Psoas muscle (tissue), 8 donors: ENCODE data around the gene OR6P1. TPM values are rescaled to one million over a fixed set of nuclear protein-coding genes. Genes with fewer than 3 reads are reported as not detected.

ENCODE experiments used
- ATAC-seq, 4 donors: fragments of 200-7000 bp; cut with Tn5 transposase; one replicate each; pipeline ENCODE4 v1.9.1; 2020; ENCODE audit warnings: moderate library complexity in 3 of 4, mild to moderate bottlenecking in 2 of 4
- DNase-seq, 2 donors: peaks; one replicate each; pipeline ENCODE4 v3.0.0-alpha.2; 2020
- H3K27ac ChIP-seq: fragments of 200-600 bp; one replicate; pipeline ENCODE4 v1.8.0; 2022
- H3K27me3 ChIP-seq, 3 donors: fragments of 200-600 bp in 1 of 3; one replicate each; pipeline versions ENCODE4 v1.6.1 to v1.8.0; 2013 to 2022; ENCODE audit warnings: low read length in 2 of 3, mild to moderate bottlenecking in 2 of 3, moderate library complexity in 1 of 3; ENCODE audit not compliant: insufficient read depth in 3 of 3
- H3K36me3 ChIP-seq, 2 donors: fragments of 200-600 bp in 1 of 2; one replicate each; pipeline versions ENCODE4 v1.6.1 to v1.8.0; 2013 to 2022; ENCODE audit warnings: low read depth in 1 of 2, mild to moderate bottlenecking in 1 of 2, moderate library complexity in 1 of 2; ENCODE audit not compliant: insufficient read depth in 1 of 2
- H3K4me1 ChIP-seq: fragments of 200-600 bp; one replicate; pipeline ENCODE4 v1.8.0; 2022
- H3K4me3 ChIP-seq: fragments of 200-600 bp; one replicate; pipeline ENCODE4 v1.8.0; 2022; ENCODE audit warnings: mild to moderate bottlenecking
- H3K9me3 ChIP-seq: fragments of 200-600 bp; one replicate; pipeline ENCODE4 v1.8.0; 2022
- CTCF ChIP-seq: fragments of 200-600 bp; IDR thresholded peaks from one replicate; pipeline ENCODE4 v1.8.0; 2022; ENCODE audit warnings: antibody characterized with exemption
- WGBS, 3 donors: extraction: QIAGEN DNeasy Blood & Tissue Kit; methylation state at CpG; one replicate each; pipeline versions ENCODE4 v1.1.6 to v1.1.7; 2013; 5-methylcytosine and 5-hydroxymethylcytosine counted together
- intact Hi-C, 2 donors: fragments of 100-400 bp; cut with DNase I; formaldehyde crosslinking; loops; one replicate each; pipeline versions ENCODE4 v1.11.0 to v1.14.2; 2022
- polyA plus RNA-seq, 3 donors: library from polyadenylated mRNA; stranded (reverse); fragments of 200-250 nt; gene quantifications; one replicate each; pipeline ENCODE4 v1.2.3, GENCODE V29; 2013
- total RNA-seq, 4 donors: library from RNA; stranded (reverse); fragmentation: NEBNext Ultra II Directional in 2 of 4; extraction: Animal tissue kit (Norgen Biotek cat#: 25700) in 2 of 4; gene quantifications; one replicate each; pipeline versions ENCODE4 v1.2.1 to v1.2.4, GENCODE V29; 2021 to 2023
- donor health status: healthy with polysubstance abuse.
- donor health status: DM: no; HTN: no; CAD: no; lungs with moderate emphysema.
- donor health status: Bipolar disorder and iron deficiency.
- donor health status: healthy.
- donor health status: DM: yes; HTN: yes; CAD: no.
- donor health status: DM: no; HTN: no; CAD: no.
- donor health status: DM: no; HTN: no; CAD: no.
- donor health status: DM: yes; HTN: yes; CAD: no.

The OR6P1 gene
- total and polyA plus RNA-seq, 7 donors = not detected

DNA sequence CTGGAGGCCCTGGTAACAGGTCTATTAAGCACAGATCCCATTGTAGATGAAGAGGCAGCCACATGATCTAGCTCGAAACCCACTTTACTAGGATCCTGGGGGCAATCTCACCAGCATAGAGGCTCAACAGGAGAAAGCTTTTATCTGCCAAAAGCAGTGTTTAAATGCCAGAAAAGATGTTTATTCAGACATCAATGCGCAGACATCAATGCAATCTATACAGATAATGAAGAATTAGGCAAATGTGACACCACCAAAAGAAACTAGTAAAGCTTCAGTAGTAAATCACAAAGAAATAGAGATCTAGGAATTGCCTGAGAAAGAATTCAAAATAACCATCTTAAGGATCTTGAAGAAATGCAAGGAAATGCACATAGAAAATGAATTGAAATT, 48.7 kb downstream of the OR6P1 start:
- no peak for TF ChIP-seq CTCF
- no peaks in the 10 kb centered on the region for H3K27me3 ChIP-seq
- DNase-seq (no peak), ATAC-seq (no peak)
- intact Hi-C loops = no loop called here
- 63 to 82% (median 67%) methylated on average over 2 of the region's 2 CpGs for WGBS, 3 donors
- no peak overlapping the region for H3K4me3 ChIP-seq
- H3K36me3 ChIP-seq = no peaks in the 10 kb centered on the region
- H3K9me3 ChIP-seq = no peaks in the 10 kb centered on the region
- no peaks in the 10 kb centered on the region for H3K4me1 ChIP-seq
- H3K27ac ChIP-seq = no peak overlapping the region

GRCh38 chr1:158520955-158521665, 49.3 kb downstream of the OR6P1 start:
- H3K4me1 ChIP-seq = no peaks in the 10 kb centered on the region
- no peaks in the 10 kb centered on the region for H3K36me3 ChIP-seq
- no peaks in the 10 kb centered on the region for H3K27me3 ChIP-seq
- no peak overlapping the region for H3K4me3 ChIP-seq
- ATAC-seq (no peak), DNase-seq (no peak)
- intact Hi-C loops = no loop called here
- TF ChIP-seq CTCF = no peak
- no peak overlapping the region for H3K27ac ChIP-seq
- WGBS, 3 donors = 73 to 83% (median 77%) methylated on average over 3 of the region's 3 CpGs
- no peaks in the 10 kb centered on the region for H3K9me3 ChIP-seq

GRCh38 chr1:158520021-158520420, 50.4 kb downstream of the OR6P1 start:
- intact Hi-C loops = no loop called here
- DNase-seq (no peak), ATAC-seq (no peak)
- no peak for TF ChIP-seq CTCF
- H3K27me3 ChIP-seq = no peaks in the 10 kb centered on the region
- no peak overlapping the region for H3K27ac ChIP-seq
- 32 to 54% (median 52%) methylated on average over 1 of the region's 1 CpG for WGBS, 3 donors
- H3K4me1 ChIP-seq = no peaks in the 10 kb centered on the region
- H3K9me3 ChIP-seq = no peaks in the 10 kb centered on the region
- H3K4me3 ChIP-seq = no peak overlapping the region
- H3K36me3 ChIP-seq = no peaks in the 10 kb centered on the region

GRCh38 chr1:158516966-158517365, 53.4 kb downstream of the OR6P1 start:
- no peaks in the 10 kb centered on the region for H3K36me3 ChIP-seq
- H3K27me3 ChIP-seq = no peaks in the 10 kb centered on the region
- ATAC-seq = no peak
- no peak overlapping the region for H3K27ac ChIP-seq
- H3K9me3 ChIP-seq = no peaks in the 10 kb centered on the region
- no peaks in the 10 kb centered on the region for H3K4me1 ChIP-seq
- no peak for DNase-seq
- no peak for TF ChIP-seq CTCF
- no peak overlapping the region for H3K4me3 ChIP-seq
- intact Hi-C loops = no loop called here

Other genes with a start within 250 kb of the OR6P1 start
- gene CD1B, start 239.0 kb downstream of the OR6P1 start, total RNA-seq = not detected
- under 1 TPM in 1 of 3 donors, not detected in 2; 0.03 TPM for gene CD1B, start 239.0 kb downstream of the OR6P1 start, polyA plus RNA-seq
- not detected for gene CD1E, start 216.7 kb downstream of the OR6P1 start, total RNA-seq
- under 1 TPM in 1 of 3 donors, not detected in 2; 0.08 TPM for gene CD1E, start 216.7 kb downstream of the OR6P1 start, polyA plus RNA-seq
- not detected for gene OR10T2, start 171.1 kb downstream of the OR6P1 start, total RNA-seq
- not detected for gene OR10T2, start 171.1 kb downstream of the OR6P1 start, polyA plus RNA-seq
- not detected for gene OR10K2, start 144.3 kb downstream of the OR6P1 start, total RNA-seq
- gene OR10K2, start 144.3 kb downstream of the OR6P1 start, polyA plus RNA-seq = not detected
- under 1 TPM in 1 of 4 donors, not detected in 3; 0.06 TPM for gene OR10K1, start 108.7 kb downstream of the OR6P1 start, total RNA-seq
- gene OR10K1, start 108.7 kb downstream of the OR6P1 start, polyA plus RNA-seq = not detected
- gene OR10R2, start 98.4 kb downstream of the OR6P1 start, total RNA-seq = not detected
- gene OR10R2, start 98.4 kb downstream of the OR6P1 start, polyA plus RNA-seq = not detected
- gene OR6Y1, start 16.2 kb downstream of the OR6P1 start, total RNA-seq = not detected
- not detected for gene OR6Y1, start 16.2 kb downstream of the OR6P1 start, polyA plus RNA-seq
- not detected for gene OR10X1, start 9.3 kb upstream of the OR6P1 start, total RNA-seq
- gene OR10X1, start 9.3 kb upstream of the OR6P1 start, polyA plus RNA-seq = not detected
- gene OR10Z1, start 34.7 kb upstream of the OR6P1 start, total RNA-seq = not detected
- gene OR10Z1, start 34.7 kb upstream of the OR6P1 start, polyA plus RNA-seq = not detected
- under 1 TPM in 2 of 4 donors, not detected in 2; 0.57 to 0.74 TPM for gene SPTA1, start 116.1 kb upstream of the OR6P1 start, total RNA-seq
- gene SPTA1, start 116.1 kb upstream of the OR6P1 start, polyA plus RNA-seq = under 1 TPM; 0.05 to 0.14 (median 0.07) TPM
- gene OR6K2, start 130.1 kb upstream of the OR6P1 start, total RNA-seq = not detected
- not detected for gene OR6K2, start 130.1 kb upstream of the OR6P1 start, polyA plus RNA-seq
- not detected for gene OR6K3, start 150.1 kb upstream of the OR6P1 start, total RNA-seq
- not detected for gene OR6K3, start 150.1 kb upstream of the OR6P1 start, polyA plus RNA-seq
- gene OR6K6, start 184.1 kb upstream of the OR6P1 start, total RNA-seq = not detected
- gene OR6K6, start 184.1 kb upstream of the OR6P1 start, polyA plus RNA-seq = not detected
- not detected for gene OR6N1, start 201.6 kb upstream of the OR6P1 start, total RNA-seq
- gene OR6N1, start 201.6 kb upstream of the OR6P1 start, polyA plus RNA-seq = not detected
- gene OR6N2, start 210.6 kb upstream of the OR6P1 start, total RNA-seq = not detected
- gene OR6N2, start 210.6 kb upstream of the OR6P1 start, polyA plus RNA-seq = not detected